HG02970 (cell line): ENCODE data around the gene PLEKHH3.
"Not testable (repeated sequence)": the region's sequence is repeated elsewhere in the genome, so short reads cannot be mapped to it uniquely, and the experiment has no call there.

Source experiments
- ATAC-seq: cut with Tn5 transposase; IDR thresholded peaks from one replicate; pipeline ENCODE4 v1.9.1; 2021; ENCODE audit warnings: mild to moderate bottlenecking, moderate library complexity, moderate number of reproducible peaks; ENCODE audit not compliant: unreplicated experiment, low FRiP score

PLEKHH3 gene

GRCh38 chr17:42647778-42648177 lies 29.0 kb downstream of the PLEKHH3 start:
- ATAC-seq = no peak

- ATAC-seq = no peak
These were observed 34.5 kb downstream of the PLEKHH3 start for GRCh38 chr17:42642336-42642735.

- no peak for ATAC-seq
These were observed 36.7 kb downstream of the PLEKHH3 start for GRCh38 chr17:42640121-42640520.

GRCh38 chr17:42639525-42640113 lies 37.2 kb downstream of the PLEKHH3 start:
- ATAC-seq = no peak

- ATAC-seq = no peak
These were observed 43.8 kb downstream of the PLEKHH3 start for GRCh38 chr17:42632949-42633444.

GRCh38 chr17:42629411-42630009 lies 47.3 kb downstream of the PLEKHH3 start:
- no peak for ATAC-seq

GRCh38 chr17:42627032-42627764 lies 49.6 kb downstream of the PLEKHH3 start:
- ATAC-seq = not testable (repeated sequence)

GRCh38 chr17:42623732-42624596 lies 52.8 kb downstream of the PLEKHH3 start:
- ATAC-seq = no peak

GRCh38 chr17:42623271-42623670 lies 53.5 kb downstream of the PLEKHH3 start:
- no peak for ATAC-seq

GRCh38 chr17:42621987-42622386 lies 54.8 kb downstream of the PLEKHH3 start:
- ATAC-seq = not testable (repeated sequence)

GRCh38 chr17:42618442-42619150 lies 58.2 kb downstream of the PLEKHH3 start:
- ATAC-seq = peak; percentile 65

GRCh38 chr17:42617956-42618431 lies 58.8 kb downstream of the PLEKHH3 start:
- ATAC-seq = no peak
